Islet of Langerhans (tissue), 1 donor: ENCODE results near the gene MBNL2.

Experiments
- FAIRE-seq: peaks from one replicate; lab custom pipeline; 2011; peaks lifted over from hg19 to GRCh38; lab: Jason Lieb, UNC

The MBNL2 gene

DNA sequence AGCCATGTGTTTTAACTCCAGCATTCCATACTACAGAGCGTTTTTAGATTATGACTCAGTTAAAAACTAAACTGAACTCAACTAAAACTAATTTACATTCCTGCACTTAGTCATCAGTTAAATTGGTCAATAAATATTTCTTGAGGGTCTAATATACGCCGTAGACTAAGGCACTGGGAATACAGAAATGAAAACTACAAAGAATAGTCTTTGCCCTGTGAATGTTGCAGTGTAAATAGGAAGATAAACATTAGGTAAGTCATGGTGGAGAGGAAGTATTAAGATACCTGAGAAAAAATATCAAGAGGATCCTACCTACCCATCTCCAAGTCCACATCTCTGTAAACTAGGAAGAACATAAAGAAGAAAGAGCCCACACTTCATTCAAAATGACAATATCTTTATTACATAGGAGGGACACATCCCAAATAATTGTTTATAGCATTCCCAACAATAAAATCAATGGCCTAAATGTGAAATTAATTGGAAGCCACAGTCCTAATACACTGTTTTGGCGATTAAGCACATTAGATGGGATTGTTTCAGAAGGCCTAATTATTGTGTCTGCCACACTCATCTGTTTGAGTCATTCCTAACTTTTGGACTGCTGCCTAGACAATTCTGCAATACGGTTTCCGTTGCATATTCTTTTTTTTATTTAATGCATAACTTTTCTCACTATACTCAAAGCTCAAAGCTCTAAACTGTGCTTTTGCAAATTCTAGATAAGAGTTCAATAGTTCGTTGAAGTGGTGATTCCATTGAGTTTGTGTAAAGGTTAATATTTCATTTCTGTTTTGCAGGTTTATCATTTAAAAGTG is 52.9 kb downstream of the MBNL2 start:
- peak; percentile 79 for FAIRE-seq

DNA sequence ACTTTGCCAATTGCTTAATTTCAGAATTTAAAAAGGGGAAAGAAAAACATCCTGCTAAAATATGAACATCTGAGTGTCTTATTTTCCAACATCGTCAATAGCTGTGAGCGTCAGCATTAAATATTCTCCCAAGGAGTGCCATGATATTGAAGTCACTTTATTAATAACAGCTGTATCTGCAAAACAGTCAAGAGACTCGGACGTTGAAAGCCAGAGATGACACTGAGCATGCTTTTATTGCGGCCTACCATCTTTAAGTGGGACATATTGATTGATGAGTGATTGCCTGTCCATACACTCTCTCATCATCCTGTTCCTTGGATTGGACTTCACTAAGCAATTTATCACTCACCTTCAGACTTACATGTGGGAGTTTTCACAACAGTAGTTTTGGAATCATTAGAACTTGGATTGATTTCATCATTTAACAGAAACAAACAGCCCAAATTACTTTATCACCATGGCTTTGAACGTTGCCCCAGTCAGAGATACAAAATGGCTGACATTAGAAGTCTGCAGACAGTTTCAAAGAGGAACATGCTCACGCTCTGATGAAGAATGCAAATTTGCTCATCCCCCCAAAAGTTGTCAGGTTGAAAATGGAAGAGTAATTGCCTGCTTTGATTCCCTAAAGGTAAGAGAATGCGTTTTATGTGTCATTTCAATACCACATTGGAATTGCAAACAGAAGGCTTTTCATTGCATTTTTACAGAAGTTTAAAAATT is 53.8 kb downstream of the MBNL2 start:
- FAIRE-seq: no peak

- no peak for FAIRE-seq
Measured at GRCh38 chr13:97276862-97277269, 54.7 kb downstream of the MBNL2 start.

- no peak for FAIRE-seq
Measured at GRCh38 chr13:97278435-97279411, 56.6 kb downstream of the MBNL2 start.

DNA sequence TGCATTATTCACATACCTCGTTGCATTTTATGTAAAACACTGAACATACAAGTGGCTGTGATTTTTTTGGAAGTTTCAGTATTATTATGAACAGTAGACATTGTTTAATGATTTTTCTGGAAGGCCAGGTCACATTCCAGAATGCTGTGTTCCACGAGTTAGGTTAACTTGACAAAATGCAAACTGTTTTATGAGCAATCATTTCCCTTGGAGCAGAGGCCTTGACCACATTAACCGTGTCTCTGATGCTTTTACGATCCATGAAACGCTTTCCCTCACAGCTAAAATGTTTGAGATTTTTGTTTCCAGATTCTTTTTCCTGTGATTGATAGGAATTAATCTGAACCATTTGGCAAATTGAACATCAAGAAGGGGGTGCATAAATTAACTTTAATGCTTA is 57.8 kb downstream of the MBNL2 start:
- FAIRE-seq: no peak

- peak; percentile 33 for FAIRE-seq
Measured at GRCh38 chr13:97280478-97280877, 58.3 kb downstream of the MBNL2 start.

DNA sequence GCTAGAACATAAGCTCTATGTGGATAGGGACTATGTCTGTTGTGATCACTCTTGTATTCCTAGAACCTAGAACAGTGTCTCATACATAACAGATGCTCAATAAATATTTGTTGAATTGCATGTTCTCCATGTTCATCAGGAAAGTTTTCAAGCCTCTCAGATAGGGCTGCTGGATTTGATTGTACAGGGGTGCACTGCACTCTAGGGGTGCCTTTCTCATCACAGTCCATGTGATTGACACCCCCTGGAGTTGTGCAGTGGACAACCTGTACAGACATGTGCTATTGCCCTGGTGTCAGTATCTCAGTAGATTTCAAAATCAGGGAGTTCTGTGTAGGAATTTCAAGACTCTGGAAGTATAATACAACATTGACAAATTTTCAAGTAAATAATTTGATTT is 58.9 kb downstream of the MBNL2 start:
- no peak for FAIRE-seq

GRCh38 chr13:97282705-97283104 is 60.6 kb downstream of the MBNL2 start:
- no peak for FAIRE-seq

DNA sequence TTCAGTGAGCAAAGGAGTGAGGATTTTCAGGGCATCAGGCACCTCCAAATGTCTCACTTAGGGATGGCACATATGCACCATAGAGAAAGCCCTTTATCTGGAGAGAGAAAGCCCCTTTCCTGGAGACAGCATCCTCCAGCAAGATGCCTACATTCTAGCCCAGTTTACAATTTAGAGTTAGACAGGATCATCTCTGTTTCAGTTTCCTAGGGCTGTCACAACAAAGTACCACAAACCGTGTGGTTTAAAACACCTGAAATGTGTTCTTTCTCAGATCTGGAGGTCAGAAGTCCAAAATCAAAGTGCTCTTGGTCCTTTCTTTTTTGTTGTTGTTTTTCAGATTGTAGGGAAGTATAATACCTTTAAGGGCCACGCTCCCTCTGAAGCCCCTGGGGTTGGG is 61.8 kb downstream of the MBNL2 start:
- no peak for FAIRE-seq

DNA sequence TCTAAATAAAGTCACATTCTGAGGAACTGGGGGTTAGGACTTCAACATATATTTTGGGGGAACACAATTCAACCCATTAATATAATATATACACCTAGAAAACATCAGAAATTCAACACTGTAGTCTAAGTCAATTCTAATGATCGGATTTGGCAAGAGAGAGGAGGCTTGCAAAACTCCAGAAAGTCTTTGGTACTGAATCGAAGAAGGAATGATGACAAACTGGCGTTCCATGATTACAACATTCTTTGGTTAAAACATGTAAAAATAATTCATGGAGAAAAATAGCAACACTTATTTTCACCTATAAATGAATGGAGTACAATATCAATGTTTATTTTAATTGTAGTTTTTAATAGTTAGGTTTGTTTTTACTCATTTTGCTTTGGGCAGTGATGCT is 62.4 kb downstream of the MBNL2 start:
- no peak for FAIRE-seq

DNA sequence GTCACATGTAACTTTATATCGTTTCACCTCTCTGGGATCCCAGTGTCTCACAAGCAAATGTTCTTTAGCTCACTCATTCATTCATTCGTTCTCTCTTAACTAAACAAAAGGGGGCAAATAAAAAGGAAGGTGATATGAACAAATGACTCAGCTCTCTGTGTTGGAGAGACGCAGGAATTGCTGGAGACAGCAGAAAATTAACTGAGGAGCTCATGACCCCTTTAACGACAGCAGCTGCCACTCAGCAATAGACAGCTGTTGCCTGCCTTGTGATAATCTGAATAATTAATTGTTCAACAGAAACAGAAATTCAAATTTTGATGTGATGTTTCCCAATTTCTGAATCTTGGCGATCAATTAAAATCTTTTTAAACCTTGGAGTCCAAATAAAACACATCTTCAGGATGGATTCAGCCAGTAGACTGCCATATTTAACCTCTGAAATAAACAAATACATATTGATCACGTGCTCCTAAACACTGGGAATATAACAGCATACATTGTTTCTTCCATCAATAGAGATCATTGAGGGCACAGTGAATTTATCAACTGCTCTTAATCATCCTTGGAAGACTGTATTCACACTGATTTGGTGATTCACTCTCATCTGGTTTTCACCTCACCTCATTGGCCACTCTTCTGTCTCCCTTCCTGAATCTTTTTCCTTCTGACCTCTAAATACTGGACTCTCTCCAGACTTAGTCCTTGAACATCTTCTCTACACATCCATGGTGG is 63.3 kb downstream of the MBNL2 start:
- no peak for FAIRE-seq

- no peak for FAIRE-seq
Measured at GRCh38 chr13:97286317-97287046, 64.3 kb downstream of the MBNL2 start.

DNA sequence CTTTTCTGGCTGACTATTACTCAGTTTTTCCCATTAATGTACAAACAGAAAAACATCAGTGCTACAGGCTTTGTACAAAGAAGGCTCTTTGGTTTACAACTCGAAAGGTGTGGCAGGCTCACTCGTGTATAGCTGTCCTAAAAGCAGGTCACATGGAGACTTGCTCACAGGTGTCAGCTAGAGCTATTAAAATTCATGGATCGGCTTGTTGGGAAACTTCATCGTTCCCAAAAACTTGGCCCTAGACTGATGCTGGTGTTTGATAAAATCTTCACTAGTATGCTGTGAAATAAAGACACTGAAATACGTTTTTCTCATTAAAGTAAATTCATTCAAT is 64.9 kb downstream of the MBNL2 start:
- no peak for FAIRE-seq

DNA sequence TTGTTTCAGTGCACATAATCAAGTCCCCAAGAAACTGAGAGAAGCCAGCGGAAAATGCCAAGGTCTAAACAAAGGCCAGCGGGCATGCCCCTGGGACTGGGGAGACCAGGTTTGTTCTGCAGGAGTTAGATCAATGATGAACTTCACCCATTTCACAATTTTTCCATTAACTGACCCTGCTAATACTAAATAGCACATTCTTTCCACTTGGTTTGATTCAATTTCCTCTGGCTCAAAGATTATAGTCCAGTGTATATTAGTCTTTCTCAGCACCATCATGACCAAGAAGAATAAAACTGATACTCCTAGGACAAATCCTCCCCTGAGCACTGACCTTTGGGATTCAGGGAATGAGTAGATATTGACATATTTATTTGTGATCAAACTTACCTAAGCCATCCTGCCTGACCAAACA is 66.4 kb downstream of the MBNL2 start:
- no peak for FAIRE-seq

DNA sequence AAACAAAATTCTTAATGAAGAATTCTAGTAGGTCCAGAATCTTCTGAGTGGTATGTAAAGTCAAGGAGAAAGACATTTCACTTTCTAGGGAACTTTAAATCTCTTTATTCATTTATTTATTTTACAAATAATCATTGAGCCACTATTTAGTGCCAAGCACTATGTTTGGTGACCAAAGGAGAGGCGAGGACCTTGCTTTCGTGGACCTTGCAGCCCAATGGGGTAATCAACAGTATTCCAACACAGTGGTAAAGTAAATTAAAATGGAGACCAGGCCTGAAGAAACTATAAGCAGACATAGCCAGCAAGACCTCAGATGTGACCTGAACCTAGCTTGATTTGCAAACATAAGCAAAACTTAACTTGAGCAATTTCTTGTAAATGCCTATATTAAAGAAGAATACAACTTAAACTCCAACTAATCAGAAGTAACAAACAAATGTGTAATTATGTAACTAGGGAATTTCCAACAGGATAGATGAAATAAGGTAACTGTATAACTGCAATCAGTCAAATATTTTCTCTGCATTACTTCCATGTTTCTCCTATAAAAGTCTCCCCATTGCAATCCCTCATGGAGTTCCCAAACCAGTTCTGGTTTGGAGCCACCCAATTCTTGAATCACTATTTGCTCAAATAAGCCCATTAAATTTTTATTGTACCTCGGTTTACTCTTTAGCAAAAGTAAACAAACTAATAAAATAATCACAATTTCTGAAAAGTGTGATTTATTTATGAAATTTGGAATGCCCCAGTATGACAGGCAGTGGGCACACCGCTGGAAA is 67.6 kb downstream of the MBNL2 start:
- no peak for FAIRE-seq

DNA sequence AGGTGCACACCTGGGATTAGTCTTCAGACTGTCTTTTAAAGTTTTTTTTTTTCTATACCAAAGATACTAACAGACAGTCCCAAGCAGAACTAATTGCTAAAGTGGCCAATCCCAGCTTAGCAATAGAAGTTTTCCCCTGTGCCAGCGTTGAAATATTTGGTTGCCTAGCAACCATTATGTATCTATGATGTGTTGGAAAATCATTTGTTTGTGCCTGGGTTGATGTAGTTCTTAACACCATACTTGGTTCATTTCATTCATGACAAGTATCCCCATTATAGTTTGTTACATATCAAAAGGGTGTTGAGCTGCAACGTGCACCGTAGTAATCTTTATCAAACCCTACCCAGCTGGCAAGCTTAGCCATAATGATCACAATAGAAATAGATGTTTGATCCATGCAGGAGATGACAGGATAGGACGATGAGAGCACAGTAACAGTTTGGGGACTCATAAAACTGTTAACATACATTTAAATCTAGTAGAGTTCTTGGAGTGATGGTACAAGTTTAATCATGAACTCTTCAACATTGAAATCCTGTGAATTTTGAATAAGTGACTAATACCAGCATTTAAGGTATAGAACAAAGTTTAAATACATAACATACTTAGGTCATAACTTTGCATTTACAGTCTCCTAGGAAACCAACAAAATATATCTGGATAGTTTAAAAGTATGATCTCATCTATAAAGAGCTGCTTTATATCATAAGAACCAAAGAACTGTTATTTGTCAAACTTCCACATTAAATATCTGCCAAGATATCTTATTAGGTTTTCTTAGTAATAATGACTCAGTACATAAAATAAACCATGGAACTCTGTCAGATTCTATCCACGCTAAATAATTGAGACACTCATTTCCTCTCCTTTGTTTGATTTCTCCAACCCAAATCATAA is 73.4 kb downstream of the MBNL2 start:
- FAIRE-seq: peak; percentile 99

DNA sequence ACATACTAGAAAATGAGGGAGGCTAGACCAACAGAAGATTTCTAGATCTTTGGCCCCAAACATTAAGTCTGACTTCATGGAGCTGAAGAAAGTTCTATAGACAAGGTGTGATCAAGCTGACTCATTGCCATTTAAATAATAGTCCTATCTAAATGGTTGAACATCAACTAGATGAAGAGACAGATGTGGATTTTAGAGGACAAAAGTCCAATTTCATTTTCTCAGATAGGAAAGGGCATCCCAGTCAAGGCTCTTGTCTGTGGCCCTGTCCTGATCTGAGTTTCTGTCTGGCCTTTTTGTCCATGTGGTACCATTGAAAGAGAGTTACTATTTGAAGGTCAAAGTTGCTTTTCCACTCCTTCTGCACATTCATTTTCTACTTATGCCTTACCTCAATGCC is 74.6 kb downstream of the MBNL2 start:
- FAIRE-seq: no peak

DNA sequence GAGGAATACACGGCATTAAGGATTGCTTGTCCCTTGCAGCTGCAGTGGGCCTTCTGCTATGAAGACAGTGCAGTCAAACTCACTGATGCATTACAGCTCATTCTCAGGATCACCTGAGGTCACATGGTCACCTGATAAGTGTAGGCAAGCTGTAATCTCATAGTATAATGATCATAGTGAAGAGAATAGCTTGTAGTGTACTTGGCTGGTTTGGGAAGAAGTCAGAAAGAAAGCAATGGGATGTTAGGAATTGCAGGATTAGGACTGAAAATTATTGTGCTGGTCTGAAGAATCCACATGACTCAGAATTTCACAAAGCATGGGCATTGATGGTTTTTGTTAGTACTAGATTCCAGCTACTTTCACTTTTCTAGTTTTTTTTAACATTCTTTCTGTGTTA is 76.7 kb downstream of the MBNL2 start:
- no peak for FAIRE-seq

GRCh38 chr13:97300871-97301270 is 78.7 kb downstream of the MBNL2 start:
- FAIRE-seq: no peak
